GM12878 (cell line): ENCODE measurements around the gene KAT2B. TPM values are rescaled to one million over a fixed set of nuclear protein-coding genes. Genes with fewer than 3 reads are reported as not detected.

Experiments
- ASH2L ChIP-seq: fragments of 300-600, 200-600 bp; sonication (generic); IDR thresholded peaks from 2 replicates; pipeline ENCODE4 v1.6.1; 2017; ENCODE audit warnings: low read depth, mild to moderate bottlenecking, borderline replicate concordance
- BACH1 ChIP-seq: fragments of 450-650 bp; IDR thresholded peaks from 2 replicates; pipeline ENCODE4 v1.6.1; 2017; ENCODE audit warnings: mild to moderate bottlenecking, borderline replicate concordance
- BHLHE40 ChIP-seq, 2 experiments: fragments of 450-650 bp in 1 of 2; IDR thresholded peaks; 2 replicates each; pipeline ENCODE4 v1.6.1; 2011 to 2017; ENCODE audit warnings: low read depth in 2 of 2, borderline replicate concordance in 1 of 2, improper control_type of control experiment in 1 of 2, low read length in 1 of 2, mild to moderate bottlenecking in 1 of 2
- CEBPB ChIP-seq, 2 experiments: fragments of 150-350 bp in 1 of 2; IDR thresholded peaks; 2 replicates each; pipeline ENCODE4 v1.6.1; 2012 to 2014; ENCODE audit warnings: low read depth in 2 of 2, low read length in 2 of 2, borderline replicate concordance in 1 of 2, inconsistent platforms in 1 of 2
- CHD2 ChIP-seq: IDR thresholded peaks from 2 replicates; pipeline ENCODE4 v1.6.1; 2011; ENCODE audit warnings: low read depth, low read length, improper control_type of control experiment, borderline replicate concordance
- CREM ChIP-seq: IDR thresholded peaks from 2 replicates; pipeline ENCODE4 v1.6.1; 2014; ENCODE audit warnings: antibody characterized with exemption, low read depth
- EED ChIP-seq: sonication (generic); IDR thresholded peaks from 2 replicates; pipeline ENCODE4 v1.6.1; 2016; ENCODE audit warnings: antibody characterized with exemption, low read depth
- HDAC2 ChIP-seq: fragments of 200-600 bp; sonication (generic); IDR thresholded peaks from 2 replicates; pipeline ENCODE4 v1.6.1; 2017
- IRF4 ChIP-seq: IDR thresholded peaks from 2 replicates; pipeline ENCODE4 v1.6.1; 2011; ENCODE audit warnings: low read depth, low read length
- JUNB ChIP-seq: IDR thresholded peaks from 2 replicates; pipeline ENCODE4 v1.6.1; 2016; ENCODE audit warnings: antibody characterized with exemption, mild to moderate bottlenecking
- LARP7 ChIP-seq: fragments of 450-650 bp; IDR thresholded peaks from 2 replicates; pipeline ENCODE4 v1.6.1; 2017; ENCODE audit warnings: mild to moderate bottlenecking
- NFXL1 ChIP-seq: fragments of 450-650 bp; IDR thresholded peaks from 2 replicates; pipeline ENCODE4 v1.6.1; 2017; ENCODE audit warnings: antibody characterized with exemption, mild to moderate bottlenecking, borderline replicate concordance
- NR2F1 ChIP-seq: fragments of 450-650 bp; conservative IDR thresholded peaks from 2 replicates; pipeline ENCODE4 v1.6.1; 2017; ENCODE audit warnings: mild to moderate bottlenecking
- PAX5 ChIP-seq: IDR thresholded peaks from 2 replicates; pipeline ENCODE4 v1.6.1; 2011; ENCODE audit warnings: low read depth, low read length, borderline replicate concordance
- POLR2AphosphoS5 ChIP-seq: IDR thresholded peaks from 2 replicates; pipeline ENCODE4 v1.6.1; 2011; ENCODE audit warnings: mild to moderate bottlenecking, low read length, inconsistent platforms
- RCOR1 ChIP-seq: conservative IDR thresholded peaks from 2 replicates; pipeline ENCODE4 v1.6.1; 2012; ENCODE audit warnings: low read depth, low read length, improper control_type of control experiment
- RFX5 ChIP-seq: IDR thresholded peaks from 2 replicates; pipeline ENCODE4 v1.6.1; 2011; ENCODE audit warnings: low read depth, low read length, improper control_type of control experiment
- SIX5 ChIP-seq: IDR thresholded peaks from 2 replicates; pipeline ENCODE4 v1.6.1; 2011; ENCODE audit warnings: mild to moderate bottlenecking, low read depth, low read length, moderate library complexity; ENCODE audit not compliant: severe bottlenecking
- SP1 ChIP-seq: IDR thresholded peaks from one replicate; pipeline ENCODE4 v1.6.1; 2011; ENCODE audit warnings: low read depth, low read length
- USF1 ChIP-seq: IDR thresholded peaks from 2 replicates; pipeline ENCODE4 v1.6.1; 2011; ENCODE audit warnings: borderline replicate concordance, low read depth, mild to moderate bottlenecking, moderate library complexity, mixed read lengths, low read length; ENCODE audit not compliant: insufficient read depth; ENCODE audit errors: extremely low read length
- ZNF217 ChIP-seq: fragments of 450-650 bp; IDR thresholded peaks from 2 replicates; pipeline ENCODE4 v1.6.1; 2017; ENCODE audit warnings: antibody characterized with exemption, mild to moderate bottlenecking
- ZNF384 ChIP-seq: IDR thresholded peaks from 2 replicates; pipeline ENCODE4 v1.6.1; 2012; ENCODE audit warnings: low read depth, mild to moderate bottlenecking, low read length, improper control_type of control experiment, borderline replicate concordance
- polyA plus RNA-seq, 11 experiments: library from polyadenylated mRNA; depleted of rRNA in 4 of 11; unstranded in 6 of 11; stranded (reverse) in 5 of 11; fragments of >200 nt; fragmentation: Nextera tagmentation in 4 of 11; fragmentation: Illumina TruSeq in 1 of 11; extraction: Ambion mirVana in 4 of 11; extraction: Trizol in 1 of 11; gene quantifications; 1 replicate in 1 of 11; 2 replicates in 10 of 11; pipeline versions ENCODE4 v1.2.1 to v1.2.3, GENCODE V29; 2011 to 2016; ENCODE audit warnings: inconsistent platforms in 2 of 11, missing spikeins in 2 of 11, low read depth in 1 of 11
- total RNA-seq, 4 experiments: library from RNA; depleted of rRNA in 3 of 4; stranded (reverse); fragments of >200 nt in 3 of 4; fragmentation: Illumina TruSeq in 1 of 4; extraction: Trizol in 1 of 4; gene quantifications; 2 replicates each; pipeline versions ENCODE4 v1.2.1 to v1.2.3, GENCODE V29; 2013 to 2021
- TF ChIP-seq, protein P1 (sequence below), 3 experiments: IDR thresholded peaks in 2 of 3; conservative IDR thresholded peaks in 1 of 3; 2 replicates each; pipeline ENCODE4 v1.5.1; 2011; ENCODE audit warnings: low read depth in 3 of 3, low read length in 3 of 3, mild to moderate bottlenecking in 3 of 3, control low read depth in 2 of 3, moderate library complexity in 2 of 3, inconsistent platforms in 1 of 3, mixed read lengths in 1 of 3; ENCODE audit not compliant: control insufficient read depth in 2 of 3, insufficient read depth in 1 of 3; ENCODE audit errors: extremely low read depth in 1 of 3
- TF ChIP-seq, protein P2 (sequence below): IDR thresholded peaks from 2 replicates; pipeline ENCODE4 v1.6.1; 2011; ENCODE audit warnings: low read depth, mild to moderate bottlenecking, low read length, moderate library complexity, borderline replicate concordance; ENCODE audit errors: extremely low read depth
- TF ChIP-seq, protein P3 (sequence below): fragments of 150-350 bp; IDR thresholded peaks from 2 replicates; pipeline ENCODE4 v1.6.1; 2016; ENCODE audit warnings: low read depth, low read length

KAT2B gene
- total and polyA plus RNA-seq, 10 of the 15 experiments (the other 5 are each of a cell fraction or from before 2014, with no cell fraction given): 2.9 to 15.2 (median 10.2) TPM

- TF ChIP-seq USF1 (no peak), ZNF384 (no peak), SIX5 (no peak), ASH2L (no peak), CHD2 (no peak), IRF4 (peak; percentile 78; the same call in 1 of the 2 replicates), LARP7 (no peak), EED (peak; percentile 63; the same call in 1 of the 2 replicates), CREM (no peak), SP1 (no peak), JUNB (peak; percentile 88), NR2F1 (no peak), ZNF217 (no peak), BHLHE40 (IDR thresholded peaks at IDR 0.05; ENCODE audit: borderline replicate concordance in 1 of 2, low read depth in 2 of 2, low read length in 1 of 2) (peak; percentile 62 to 80), BACH1 (no peak), POLR2AphosphoS5 (no peak), RFX5 (no peak), NFXL1 (no peak), PAX5 (no peak), RCOR1 (no peak), CEBPB (IDR thresholded peaks at IDR 0.05; ENCODE audit: borderline replicate concordance in 1 of 2, low read depth in 2 of 2, low read length in 2 of 2) (no peak), HDAC2 (no peak)
- TF ChIP-seq, protein P1, sequence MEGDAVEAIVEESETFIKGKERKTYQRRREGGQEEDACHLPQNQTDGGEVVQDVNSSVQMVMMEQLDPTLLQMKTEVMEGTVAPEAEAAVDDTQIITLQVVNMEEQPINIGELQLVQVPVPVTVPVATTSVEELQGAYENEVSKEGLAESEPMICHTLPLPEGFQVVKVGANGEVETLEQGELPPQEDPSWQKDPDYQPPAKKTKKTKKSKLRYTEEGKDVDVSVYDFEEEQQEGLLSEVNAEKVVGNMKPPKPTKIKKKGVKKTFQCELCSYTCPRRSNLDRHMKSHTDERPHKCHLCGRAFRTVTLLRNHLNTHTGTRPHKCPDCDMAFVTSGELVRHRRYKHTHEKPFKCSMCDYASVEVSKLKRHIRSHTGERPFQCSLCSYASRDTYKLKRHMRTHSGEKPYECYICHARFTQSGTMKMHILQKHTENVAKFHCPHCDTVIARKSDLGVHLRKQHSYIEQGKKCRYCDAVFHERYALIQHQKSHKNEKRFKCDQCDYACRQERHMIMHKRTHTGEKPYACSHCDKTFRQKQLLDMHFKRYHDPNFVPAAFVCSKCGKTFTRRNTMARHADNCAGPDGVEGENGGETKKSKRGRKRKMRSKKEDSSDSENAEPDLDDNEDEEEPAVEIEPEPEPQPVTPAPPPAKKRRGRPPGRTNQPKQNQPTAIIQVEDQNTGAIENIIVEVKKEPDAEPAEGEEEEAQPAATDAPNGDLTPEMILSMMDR (IDR thresholded peaks at IDR 0.05 in 2 of 3, conservative IDR thresholded peaks at IDR 0.05 in 1 of 3; ENCODE audit: control insufficient read depth in 2 of 3, extremely low read depth in 1 of 3, insufficient read depth in 1 of 3, low read depth in 3 of 3, low read length in 3 of 3): no peak
- TF ChIP-seq, protein P2, sequence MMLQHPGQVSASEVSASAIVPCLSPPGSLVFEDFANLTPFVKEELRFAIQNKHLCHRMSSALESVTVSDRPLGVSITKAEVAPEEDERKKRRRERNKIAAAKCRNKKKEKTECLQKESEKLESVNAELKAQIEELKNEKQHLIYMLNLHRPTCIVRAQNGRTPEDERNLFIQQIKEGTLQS: no peak
- TF ChIP-seq, protein P3, sequence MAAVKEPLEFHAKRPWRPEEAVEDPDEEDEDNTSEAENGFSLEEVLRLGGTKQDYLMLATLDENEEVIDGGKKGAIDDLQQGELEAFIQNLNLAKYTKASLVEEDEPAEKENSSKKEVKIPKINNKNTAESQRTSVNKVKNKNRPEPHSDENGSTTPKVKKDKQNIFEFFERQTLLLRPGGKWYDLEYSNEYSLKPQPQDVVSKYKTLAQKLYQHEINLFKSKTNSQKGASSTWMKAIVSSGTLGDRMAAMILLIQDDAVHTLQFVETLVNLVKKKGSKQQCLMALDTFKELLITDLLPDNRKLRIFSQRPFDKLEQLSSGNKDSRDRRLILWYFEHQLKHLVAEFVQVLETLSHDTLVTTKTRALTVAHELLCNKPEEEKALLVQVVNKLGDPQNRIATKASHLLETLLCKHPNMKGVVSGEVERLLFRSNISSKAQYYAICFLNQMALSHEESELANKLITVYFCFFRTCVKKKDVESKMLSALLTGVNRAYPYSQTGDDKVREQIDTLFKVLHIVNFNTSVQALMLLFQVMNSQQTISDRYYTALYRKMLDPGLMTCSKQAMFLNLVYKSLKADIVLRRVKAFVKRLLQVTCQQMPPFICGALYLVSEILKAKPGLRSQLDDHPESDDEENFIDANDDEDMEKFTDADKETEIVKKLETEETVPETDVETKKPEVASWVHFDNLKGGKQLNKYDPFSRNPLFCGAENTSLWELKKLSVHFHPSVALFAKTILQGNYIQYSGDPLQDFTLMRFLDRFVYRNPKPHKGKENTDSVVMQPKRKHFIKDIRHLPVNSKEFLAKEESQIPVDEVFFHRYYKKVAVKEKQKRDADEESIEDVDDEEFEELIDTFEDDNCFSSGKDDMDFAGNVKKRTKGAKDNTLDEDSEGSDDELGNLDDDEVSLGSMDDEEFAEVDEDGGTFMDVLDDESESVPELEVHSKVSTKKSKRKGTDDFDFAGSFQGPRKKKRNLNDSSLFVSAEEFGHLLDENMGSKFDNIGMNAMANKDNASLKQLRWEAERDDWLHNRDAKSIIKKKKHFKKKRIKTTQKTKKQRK: no peak
Measured at GRCh38 chr3:20056725-20057611, 16.7 kb downstream of the KAT2B start (continued).
